ENCODE results near the gene CACFD1.

The CACFD1 gene

DNA sequence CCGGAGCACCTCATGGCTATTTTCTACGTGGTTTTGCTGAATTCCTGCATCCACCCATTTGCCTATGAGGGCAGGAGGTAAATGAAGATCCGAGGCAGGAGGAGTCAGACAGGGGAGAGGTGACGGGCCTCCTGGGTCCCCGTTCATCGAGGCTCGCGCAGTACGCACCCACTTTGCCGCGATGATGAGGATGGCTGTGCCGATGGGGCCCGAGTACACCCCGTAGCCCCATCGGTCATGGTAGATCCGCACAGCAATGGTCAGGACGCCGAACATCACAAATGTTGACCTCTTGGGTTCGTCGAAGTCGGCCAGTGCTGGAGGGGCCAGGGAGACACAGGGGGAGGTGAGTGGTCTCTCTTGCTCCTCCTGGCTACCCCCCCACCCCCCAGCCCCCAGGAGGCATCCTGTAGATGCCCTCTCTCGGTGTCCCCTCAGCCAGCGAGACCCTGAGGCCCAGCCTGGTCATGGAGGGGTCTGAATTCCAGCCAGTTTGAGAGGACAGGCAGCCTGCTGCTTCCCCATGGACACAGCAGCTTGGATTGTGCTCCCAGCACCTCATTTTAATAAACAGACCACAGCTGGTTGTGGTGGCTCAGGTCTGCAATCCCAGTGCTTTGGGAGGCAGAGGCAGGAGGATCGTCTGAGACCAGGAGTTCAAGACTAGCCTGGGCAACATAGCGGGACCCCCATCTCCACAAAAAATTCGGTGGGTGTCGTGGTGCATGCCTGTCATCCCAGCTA, 59.1 kb downstream of the CACFD1 start:
- Histone ChIP-seq H3K4me3 (ENCODE audit: low read depth, low read length) (no peak overlapping the region), H3K36me3 (ENCODE audit: insufficient read depth, low read length) (no peaks in the 10 kb centered on the region), H3K27ac (ENCODE audit: low read depth, low read length) (no peak overlapping the region), H2AFZ (ENCODE audit: low read length, unreplicated experiment) (no peak overlapping the region), H3K27me3 (ENCODE audit: insufficient read depth, low read length) (no peaks in the 10 kb centered on the region), H3K4me1 (ENCODE audit: control insufficient read depth, insufficient read depth, low read length, unreplicated experiment) (no peaks in the 10 kb centered on the region), H3K79me2 (ENCODE audit: control insufficient read depth, insufficient read depth, low read length, unreplicated experiment) (no peaks in the 10 kb centered on the region)

- Histone ChIP-seq H3K27ac (ENCODE audit: low read depth, low read length) (no peak overlapping the region), H3K36me3 (ENCODE audit: insufficient read depth, low read length) (no peaks in the 10 kb centered on the region), H3K79me2 (ENCODE audit: control insufficient read depth, insufficient read depth, low read length, unreplicated experiment) (no peaks in the 10 kb centered on the region), H3K27me3 (ENCODE audit: insufficient read depth, low read length) (no peaks in the 10 kb centered on the region), H3K4me3 (ENCODE audit: low read depth, low read length) (no peak overlapping the region), H3K4me1 (ENCODE audit: control insufficient read depth, insufficient read depth, low read length, unreplicated experiment) (no peaks in the 10 kb centered on the region), H2AFZ (ENCODE audit: low read length, unreplicated experiment) (no peak overlapping the region)
Measured at GRCh38 chr9:133519693-133520092, 59.9 kb downstream of the CACFD1 start.

GRCh38 chr9:133520121-133520835, 60.5 kb downstream of the CACFD1 start:
- no peak overlapping the region for H3K27ac ChIP-seq (ENCODE audit: low read depth, low read length)
- H3K36me3 ChIP-seq (ENCODE audit: insufficient read depth, low read length) = no peaks in the 10 kb centered on the region

More at GRCh38 chr9:133520121-133520835, 60.5 kb downstream of the CACFD1 start:
- Histone ChIP-seq H3K79me2 (ENCODE audit: control insufficient read depth, insufficient read depth, low read length, unreplicated experiment) (no peaks in the 10 kb centered on the region), H3K4me3 (ENCODE audit: low read depth, low read length) (no peak overlapping the region), H3K27me3 (ENCODE audit: insufficient read depth, low read length) (no peaks in the 10 kb centered on the region), H3K4me1 (ENCODE audit: control insufficient read depth, insufficient read depth, low read length, unreplicated experiment) (no peaks in the 10 kb centered on the region), H2AFZ (ENCODE audit: low read length, unreplicated experiment) (no peak overlapping the region)

All from ACC112 (cell line).